Renal pelvis (tissue), 3 donors: ENCODE data around the gene DDX54. TPM values are rescaled to one million over a fixed set of nuclear protein-coding genes. Genes with fewer than 3 reads are reported as not detected.

ENCODE experiments used
- polyA plus RNA-seq, 3 donors: library from polyadenylated mRNA; unstranded; fragments of 120-200 nt; gene quantifications; one replicate each; pipeline ENCODE4 v1.2.1, GENCODE V29; 2013; ENCODE audit not compliant: insufficient read length in 3 of 3

The DDX54 gene
- polyA plus RNA-seq, 3 donors, result 71.7 to 106 (median 97.1) TPM

Other genes starting within 250 kb of the DDX54 start
- gene OAS3, start 247.0 kb downstream of the DDX54 start, polyA plus RNA-seq, result 10 to 100 TPM in 1 of 3 donors, 1 to 10 TPM in 2; 7.6 to 10.8 (median 9.4) TPM
- gene OAS2, start 207.0 kb downstream of the DDX54 start, polyA plus RNA-seq, result 1 to 10 TPM; 5.4 to 6.9 (median 6.0) TPM
- 10 to 100 TPM; 12.2 to 14.5 (median 13.6) TPM for gene DTX1, start 128.7 kb downstream of the DDX54 start, polyA plus RNA-seq
- gene RASAL1, start 49.7 kb downstream of the DDX54 start, polyA plus RNA-seq, result 10 to 100 TPM in 1 of 3 donors, 1 to 10 TPM in 2; 8.7 to 10.6 (median 9.9) TPM
- 1 to 10 TPM; 1.2 to 2.2 (median 1.4) TPM for gene CFAP73, start 35.8 kb downstream of the DDX54 start, polyA plus RNA-seq
- 10 to 100 TPM; 17.2 to 21.5 (median 20.5) TPM for gene RITA1, start 243 bp upstream of the DDX54 start, polyA plus RNA-seq
- 10 to 100 TPM; 32.7 to 49.4 (median 47.8) TPM for gene TPCN1, start 36.0 kb upstream of the DDX54 start, polyA plus RNA-seq
- 10 to 100 TPM; 14.2 to 20.6 (median 14.9) TPM for gene SLC8B1, start 149.6 kb upstream of the DDX54 start, polyA plus RNA-seq
- 10 to 100 TPM; 16.6 to 23.0 (median 21.8) TPM for gene PLBD2, start 173.1 kb upstream of the DDX54 start, polyA plus RNA-seq
- gene SDS, start 218.4 kb upstream of the DDX54 start, polyA plus RNA-seq, result under 1 TPM; 0.19 to 0.53 (median 0.45) TPM
- gene SDSL, start 236.9 kb upstream of the DDX54 start, polyA plus RNA-seq, result 10 to 100 TPM; 15.4 to 18.2 (median 16.2) TPM